PC-3 (cell line): Measurements from ENCODE around the gene CEP83. TPM values are rescaled to one million over a fixed set of nuclear protein-coding genes. Genes with fewer than 3 reads are reported as not detected.

Experiments
- ATAC-seq: fragments of 200-7000 bp; cut with Tn5 transposase; 2 replicates; pipeline ENCODE4 v1.9.1; 2020; ENCODE audit warnings: mild to moderate bottlenecking, moderate library complexity
- BruUV-seq: library from RNA; stranded (reverse); fragments of 400-500 nt; replicated peaks from 2 replicates; lab custom pipeline; 2021; lab: Mats Ljungman, UMichigan
- CTCF ChIA-PET: fragments of 300-600 bp; sonication (Branson Sonifier 250); formaldehyde crosslinking; loops from one replicate; lab custom pipeline; 2022; ENCODE audit warnings: antibody characterized with exemption; lab: Charles Lee
- POLR2A ChIA-PET: fragments of 300-600 bp; sonication (Branson Sonifier 250); formaldehyde crosslinking; loops from one replicate; lab custom pipeline; 2022; ENCODE audit warnings: antibody characterized with exemption; ENCODE audit not compliant: unreplicated experiment; lab: Charles Lee
- DNase-seq: peaks from one replicate; pipeline ENCODE4 v3.0.0-alpha.2; 2015
- H2AFZ ChIP-seq: fragments of 300-600 bp; sonication (generic); 2 replicates; pipeline ENCODE4 v1.6.0; 2016; ENCODE audit warnings: antibody characterized with exemption, low read length
- H3F3A ChIP-seq: fragments of 300-600 bp; sonication (generic); one replicate; pipeline ENCODE4 v1.6.0; 2017; ENCODE audit warnings: antibody characterized with exemption, low read length, control low read depth, mild to moderate bottlenecking; ENCODE audit not compliant: unreplicated experiment
- H3K27ac ChIP-seq: fragments of 300-600 bp; sonication (generic); 2 replicates; pipeline ENCODE4 v1.5.1; 2016; ENCODE audit warnings: mild to moderate bottlenecking, low read length
- H3K27me3 ChIP-seq: fragments of 300-600 bp; sonication (generic); 2 replicates; pipeline ENCODE4 v1.6.1; 2016; ENCODE audit warnings: low read length, mixed read lengths
- H3K36me3 ChIP-seq: fragments of 300-600 bp; sonication (generic); 2 replicates; pipeline ENCODE4 v1.6.1; 2016; ENCODE audit warnings: low read depth, mixed run types, low read length, mixed read lengths
- H3K4me1 ChIP-seq: fragments of 300-600 bp; sonication (generic); 2 replicates; pipeline ENCODE4 v1.5.1; 2016; ENCODE audit warnings: low read length; ENCODE audit not compliant: insufficient read depth
- H3K4me2 ChIP-seq: fragments of 300-600 bp; sonication (generic); 2 replicates; pipeline ENCODE4 v1.6.0; 2016; ENCODE audit warnings: low read length
- H3K4me3 ChIP-seq: fragments of 300-600 bp; sonication (generic); 2 replicates; pipeline ENCODE4 v1.5.1; 2016; ENCODE audit warnings: mild to moderate bottlenecking, low read length, mixed read lengths
- H3K79me2 ChIP-seq: fragments of 300-600 bp; sonication (generic); 2 replicates; pipeline ENCODE4 v1.6.1; 2017; ENCODE audit warnings: low read length, mixed read lengths
- H3K9ac ChIP-seq: fragments of 300-600 bp; sonication (generic); 2 replicates; pipeline ENCODE4 v1.6.0; 2016; ENCODE audit warnings: mild to moderate bottlenecking, low read length
- H3K9me2 ChIP-seq: fragments of 300-600 bp; sonication (generic); replicated peaks from 2 replicates; pipeline ENCODE4 v1.6.1; 2016; ENCODE audit warnings: mixed run types, low read length, mixed read lengths
- H3K9me3 ChIP-seq: fragments of 300-600 bp; sonication (generic); 2 replicates; pipeline ENCODE4 v1.6.1; 2016; ENCODE audit warnings: low read length, mixed read lengths
- H4K20me1 ChIP-seq: fragments of 300-600 bp; sonication (generic); 2 replicates; pipeline ENCODE4 v1.6.1; 2016; ENCODE audit warnings: low read length, mixed read lengths
- CTCF ChIP-seq: fragments of 300-600 bp; sonication (generic); conservative IDR thresholded peaks from 2 replicates; pipeline ENCODE4 v1.5.1; 2017; ENCODE audit warnings: antibody characterized with exemption, low read depth, mild to moderate bottlenecking, low read length
- EZH2 ChIP-seq: fragments of 300-600 bp; sonication (generic); IDR thresholded peaks from one replicate; pipeline ENCODE4 v1.6.1; 2017; ENCODE audit warnings: antibody characterized with exemption, mild to moderate bottlenecking, low read length; ENCODE audit not compliant: unreplicated experiment
- EZH2phosphoT487 ChIP-seq: fragments of 300-600 bp; sonication (generic); IDR thresholded peaks from 2 replicates; pipeline ENCODE4 v1.6.1; 2018; ENCODE audit warnings: mild to moderate bottlenecking, antibody characterized with exemption, low read length, borderline replicate concordance
- intact Hi-C: fragments of 100-400 bp; cut with micrococcal nuclease; formaldehyde crosslinking; loops from 2 replicates; pipeline ENCODE4 v1.9.0; 2023
- total RNA-seq: library from RNA; depleted of rRNA; stranded (reverse); fragments of >200 nt; gene quantifications from 2 replicates; pipeline ENCODE4 v1.2.3, GENCODE V29; 2014

CEP83 gene
- total RNA-seq, 1 experiment from 2014 or later, result 11.8 TPM

DNA sequence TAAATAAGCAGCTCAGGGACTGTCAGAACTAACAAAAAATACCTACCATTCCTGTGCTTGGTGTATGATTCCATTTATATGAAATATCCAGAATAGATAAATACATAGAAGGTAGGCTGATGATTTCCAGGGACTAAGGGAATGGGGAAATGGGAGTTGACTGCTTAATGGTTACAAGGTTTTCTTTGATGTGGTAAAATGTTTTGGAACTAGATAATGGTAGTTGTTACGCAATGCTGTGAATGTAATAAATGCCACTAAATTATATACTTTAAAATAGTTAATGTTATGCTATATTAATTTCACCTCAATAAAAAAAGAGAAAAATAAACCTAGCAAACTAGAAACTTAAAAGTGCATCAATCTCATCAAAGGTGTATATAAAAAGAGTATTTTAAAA, 41.1 kb downstream of the CEP83 start:
- Histone ChIP-seq H4K20me1 (no peaks in the 10 kb centered on the region), H3K4me3 (no peak overlapping the region), H3K4me1 (no peaks in the 10 kb centered on the region), H3K79me2 (0 out of 2 replicates have a peak, but pooled peaks cover 6% of the 10 kb centered on the region), H2AFZ (no peak overlapping the region), H3K9ac (no peak overlapping the region), H3F3A (no peaks in the 10 kb centered on the region), H3K9me3 (peaks cover 15% of the 10 kb centered on the region), H3K4me2 (no peak overlapping the region), H3K9me2 (no peaks in the 10 kb centered on the region), H3K27me3 (no peaks in the 10 kb centered on the region), H3K27ac (no peak overlapping the region), H3K36me3 (peaks cover 16% of the 10 kb centered on the region)
- ChIA-PET CTCF (no interaction called here), POLR2A (no interaction called here)
- intact Hi-C loops, result no loop called here
- no peak for TF ChIP-seq EZH2phosphoT487
- no peak for TF ChIP-seq CTCF
- TF ChIP-seq EZH2, result no peak
- DNase-seq (no peak), ATAC-seq (no peak)
- BruUV-seq, result no TSS peak

DNA sequence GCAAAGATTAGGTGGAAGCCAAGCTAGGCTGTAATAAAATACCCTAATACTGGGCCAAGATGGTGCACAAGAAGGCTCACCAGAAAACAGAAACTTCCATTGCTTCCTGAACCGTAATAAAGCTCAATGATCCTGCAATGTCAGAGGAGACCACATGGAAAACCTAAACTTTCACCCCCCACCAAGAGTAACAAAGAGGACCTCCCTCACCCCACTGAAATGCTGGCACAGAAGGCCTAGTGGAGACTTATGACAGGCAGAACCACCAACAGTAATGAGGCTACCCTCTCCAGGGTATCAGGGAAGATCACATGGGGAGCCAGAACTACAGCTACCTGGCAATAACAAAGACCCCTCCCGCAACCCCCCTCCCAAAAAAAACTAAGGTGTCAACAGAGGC, 43.1 kb downstream of the CEP83 start:
- TF ChIP-seq CTCF (no peak), EZH2phosphoT487 (no peak), EZH2 (no peak)
- CTCF ChIA-PET, result no interaction called here
- H3K4me2 ChIP-seq, result no peak overlapping the region
- ATAC-seq, result no peak
- no peak for DNase-seq
- no peak overlapping the region for H3K27ac ChIP-seq
- no peak overlapping the region for H3K4me3 ChIP-seq
- H3K9me2 ChIP-seq, result no peaks in the 10 kb centered on the region
- H4K20me1 ChIP-seq, result no peaks in the 10 kb centered on the region
- BruUV-seq, result no TSS peak
- intact Hi-C loops, result no loop called here
- peaks cover 2% of the 10 kb centered on the region; the same call in 1 of the 2 replicates for H3K36me3 ChIP-seq
- H3K9ac ChIP-seq, result no peak overlapping the region
- no peaks in the 10 kb centered on the region for H3K27me3 ChIP-seq
- H3K4me1 ChIP-seq, result no peaks in the 10 kb centered on the region
- H3F3A ChIP-seq, result no peaks in the 10 kb centered on the region
- 0 out of 2 replicates have a peak, but pooled peaks cover 6% of the 10 kb centered on the region for H3K79me2 ChIP-seq
- POLR2A ChIA-PET, result no interaction called here
- no peak overlapping the region for H2AFZ ChIP-seq
- H3K9me3 ChIP-seq, result 0 out of 2 replicates have a peak, but pooled peaks cover 2% of the 10 kb centered on the region

DNA sequence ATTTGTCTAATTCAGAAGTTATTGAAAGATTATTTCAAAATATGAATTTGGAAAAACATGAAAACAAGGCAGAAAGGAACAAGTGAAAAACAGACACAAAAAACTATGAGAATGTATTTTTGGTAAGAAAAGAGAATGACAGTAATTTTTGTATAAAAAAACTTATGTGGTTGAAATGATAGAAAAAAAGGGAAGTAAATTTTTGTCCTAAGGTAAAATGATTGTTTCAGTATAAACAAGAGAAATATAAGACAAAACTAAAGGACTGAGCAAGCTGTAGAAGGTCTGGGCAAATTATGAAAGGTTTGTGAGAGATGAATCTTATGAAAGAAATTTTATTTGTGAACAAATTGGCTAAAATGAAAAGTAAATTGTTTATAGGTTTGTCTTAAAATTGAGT, 44.6 kb downstream of the CEP83 start:
- POLR2A ChIA-PET, result no interaction called here
- Histone ChIP-seq H3K4me3 (no peak overlapping the region), H3K9me2 (no peaks in the 10 kb centered on the region), H3K27ac (no peak overlapping the region), H3K9me3 (no peaks in the 10 kb centered on the region), H2AFZ (no peak overlapping the region), H3K4me1 (no peaks in the 10 kb centered on the region), H4K20me1 (no peaks in the 10 kb centered on the region), H3K4me2 (no peak overlapping the region), H3K36me3 (no peaks in the 10 kb centered on the region), H3F3A (no peaks in the 10 kb centered on the region), H3K9ac (no peak overlapping the region), H3K79me2 (0 out of 2 replicates have a peak, but pooled peaks cover 6% of the 10 kb centered on the region), H3K27me3 (no peaks in the 10 kb centered on the region)
- intact Hi-C loops, result no loop called here
- no TSS peak for BruUV-seq
- no peak for ATAC-seq
- TF ChIP-seq EZH2 (no peak), CTCF (no peak), EZH2phosphoT487 (no peak)
- DNase-seq, result no peak
- CTCF ChIA-PET, result no interaction called here
